GM19238 (cell line): Measurements from ENCODE around the gene TUBD1.
"Not testable (repeated sequence)": the region's sequence is repeated elsewhere in the genome, so short reads cannot be mapped to it uniquely, and the experiment has no call there.

Experiments
- DNase-seq: peaks from one replicate; pipeline ENCODE4 v3.0.0; 2011; ENCODE audit warnings: low spot score; ENCODE audit not compliant: insufficient read length

Gene TUBD1

GRCh38 chr17:59876107-59876506 lies 16.6 kb downstream of the TUBD1 start:
- DNase-seq = no peak

- no peak for DNase-seq
These were observed 18.4 kb downstream of the TUBD1 start for GRCh38 chr17:59874376-59874775.

GRCh38 chr17:59873414-59873813 lies 19.3 kb downstream of the TUBD1 start:
- DNase-seq = not testable (repeated sequence)

- no peak for DNase-seq
These were observed 20.4 kb downstream of the TUBD1 start for GRCh38 chr17:59872351-59872750.

GRCh38 chr17:59870482-59870881 lies 22.3 kb downstream of the TUBD1 start:
- no peak for DNase-seq

GRCh38 chr17:59869941-59870218 lies 22.9 kb downstream of the TUBD1 start:
- no peak for DNase-seq

- DNase-seq = no peak
These were observed 29.1 kb downstream of the TUBD1 start for GRCh38 chr17:59863616-59864015.

GRCh38 chr17:59859444-59860025 lies 33.2 kb downstream of the TUBD1 start:
- DNase-seq = no peak

GRCh38 chr17:59858932-59859331 lies 33.8 kb downstream of the TUBD1 start:
- DNase-seq = no peak

GRCh38 chr17:59858167-59858816 lies 34.5 kb downstream of the TUBD1 start:
- no peak for DNase-seq

GRCh38 chr17:59856859-59857794 lies 35.6 kb downstream of the TUBD1 start:
- no peak for DNase-seq

GRCh38 chr17:59853919-59854729 lies 38.6 kb downstream of the TUBD1 start:
- not testable (repeated sequence) for DNase-seq

- DNase-seq = no peak
These were observed 39.4 kb downstream of the TUBD1 start for GRCh38 chr17:59853168-59853918.

- DNase-seq = not testable (repeated sequence)
These were observed 39.9 kb downstream of the TUBD1 start for GRCh38 chr17:59852847-59853167.

- no peak for DNase-seq
These were observed 41.0 kb downstream of the TUBD1 start for GRCh38 chr17:59851439-59852375.

- DNase-seq = not testable (repeated sequence)
These were observed 42.4 kb downstream of the TUBD1 start for GRCh38 chr17:59850311-59850710.

- no peak for DNase-seq
These were observed 44.0 kb downstream of the TUBD1 start for GRCh38 chr17:59848778-59849177.

- no peak for DNase-seq
These were observed 44.4 kb downstream of the TUBD1 start for GRCh38 chr17:59848385-59848668.

- no peak for DNase-seq
These were observed 46.2 kb downstream of the TUBD1 start for GRCh38 chr17:59846394-59847165.
